Stimulated activated naive CD4-positive, alpha-beta T cell treated with Interleukin-2 at 50 U/mL for 16 hours (primary cell): ENCODE results near the gene ROM1.
"Not testable (repeated sequence)": the region's sequence is repeated elsewhere in the genome, so short reads cannot be mapped to it uniquely, and the experiment has no call there.

Experiments
- DNase-seq: peaks from one replicate; lab custom pipeline; 2025; lab: John Stamatoyannopoulos, UW

The ROM1 gene, protein sequence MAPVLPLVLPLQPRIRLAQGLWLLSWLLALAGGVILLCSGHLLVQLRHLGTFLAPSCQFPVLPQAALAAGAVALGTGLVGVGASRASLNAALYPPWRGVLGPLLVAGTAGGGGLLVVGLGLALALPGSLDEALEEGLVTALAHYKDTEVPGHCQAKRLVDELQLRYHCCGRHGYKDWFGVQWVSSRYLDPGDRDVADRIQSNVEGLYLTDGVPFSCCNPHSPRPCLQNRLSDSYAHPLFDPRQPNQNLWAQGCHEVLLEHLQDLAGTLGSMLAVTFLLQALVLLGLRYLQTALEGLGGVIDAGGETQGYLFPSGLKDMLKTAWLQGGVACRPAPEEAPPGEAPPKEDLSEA

GRCh38 chr11:62612366-62613290 is at the start of gene ROM1, which contains the start of gene EML3:
Gene ROM1, plus strand, starts transcription at chr11:62613257. Its CDS starts 25 bp downstream, at chr11:62613282.
Gene EML3, minus strand, starts transcription at chr11:62612775. Its CDS starts 318 bp downstream, at chr11:62612457.
- peak; percentile 84 for DNase-seq

GRCh38 chr11:62565100-62565802 is 47.8 kb upstream of the ROM1 start:
- no peak for DNase-seq

GRCh38 chr11:62566247-62566646 is 46.8 kb upstream of the ROM1 start:
- DNase-seq: no peak

- DNase-seq: no peak
Observed at GRCh38 chr11:62567018-62567633, 45.9 kb upstream of the ROM1 start.

GRCh38 chr11:62569611-62570010 is 43.4 kb upstream of the ROM1 start:
- no peak for DNase-seq

DNA sequence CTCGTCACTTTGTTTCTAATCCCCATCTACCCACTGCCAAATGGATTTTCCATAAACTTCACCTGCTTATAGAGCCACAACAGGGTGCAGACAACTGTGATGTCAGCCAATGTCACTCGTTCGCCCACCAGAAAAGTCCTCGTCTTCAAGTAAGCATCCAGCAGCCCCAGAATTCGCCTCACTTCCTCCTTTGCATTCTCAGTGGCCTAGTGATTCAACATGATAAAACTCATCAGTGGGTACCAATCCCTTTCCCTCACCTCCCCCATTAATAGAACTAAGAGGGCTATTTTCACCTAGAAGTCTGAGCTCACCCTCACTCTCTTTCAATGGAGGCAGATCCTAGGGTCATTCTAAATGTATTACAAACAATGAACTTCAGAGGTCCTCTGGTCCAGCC is 42.2 kb upstream of the ROM1 start:
- DNase-seq: not testable (repeated sequence)

GRCh38 chr11:62571493-62571892 is 41.6 kb upstream of the ROM1 start:
- DNase-seq: not testable (repeated sequence)

- no peak for DNase-seq
Observed at GRCh38 chr11:62572431-62572830, 40.6 kb upstream of the ROM1 start.

- peak; percentile 23 for DNase-seq
Observed at GRCh38 chr11:62573006-62573591, 40.0 kb upstream of the ROM1 start.

- peak; percentile 98 for DNase-seq
Observed at GRCh38 chr11:62573592-62574362, 39.3 kb upstream of the ROM1 start, which contains the start of gene EEF1G. Gene EEF1G, minus strand, starts transcription at chr11:62573891. Its CDS starts 49 bp downstream, at chr11:62573842.

GRCh38 chr11:62574363-62575071 is 38.5 kb upstream of the ROM1 start:
- no peak for DNase-seq

DNA sequence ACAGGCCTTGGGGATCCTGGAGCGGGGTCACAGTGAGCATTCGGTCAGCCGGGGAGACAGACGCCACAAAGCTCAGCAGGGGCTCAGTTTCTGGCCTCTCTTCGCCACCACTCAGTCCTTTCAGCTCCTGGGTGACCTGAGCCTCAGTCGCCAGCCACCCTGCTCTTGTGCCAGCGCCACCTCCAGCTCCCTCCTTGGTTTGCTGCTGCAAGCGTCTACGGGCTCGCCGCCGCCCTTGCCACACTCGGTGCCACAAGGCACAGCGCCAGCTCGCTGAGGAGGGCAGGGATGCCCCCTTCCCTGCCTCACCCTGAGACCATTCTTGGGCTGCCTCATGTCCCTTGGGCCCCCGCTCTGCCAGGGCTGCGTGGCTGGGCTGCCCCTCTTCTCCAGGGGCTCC is 37.9 kb upstream of the ROM1 start:
- no peak for DNase-seq

DNA sequence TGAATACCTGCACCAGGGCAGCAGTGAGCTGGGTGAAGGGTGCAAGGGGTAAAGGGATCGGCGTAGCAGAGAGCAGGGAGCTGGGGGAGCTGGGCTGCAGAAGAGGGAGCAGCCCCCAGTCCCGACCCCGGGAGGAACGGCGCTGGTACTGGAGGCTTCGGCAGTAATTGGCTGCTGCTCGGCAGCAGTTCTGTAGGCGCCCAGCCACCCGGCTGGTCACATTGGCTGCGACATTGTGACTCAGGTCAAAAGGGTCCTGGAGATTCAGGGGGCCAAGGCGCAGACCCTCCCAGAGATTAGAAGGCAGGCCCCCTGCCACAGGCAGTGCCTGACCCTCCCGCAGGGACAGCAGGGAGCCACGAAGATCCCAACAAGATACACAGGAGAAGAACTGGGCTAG is 37.2 kb upstream of the ROM1 start:
- no peak for DNase-seq

DNA sequence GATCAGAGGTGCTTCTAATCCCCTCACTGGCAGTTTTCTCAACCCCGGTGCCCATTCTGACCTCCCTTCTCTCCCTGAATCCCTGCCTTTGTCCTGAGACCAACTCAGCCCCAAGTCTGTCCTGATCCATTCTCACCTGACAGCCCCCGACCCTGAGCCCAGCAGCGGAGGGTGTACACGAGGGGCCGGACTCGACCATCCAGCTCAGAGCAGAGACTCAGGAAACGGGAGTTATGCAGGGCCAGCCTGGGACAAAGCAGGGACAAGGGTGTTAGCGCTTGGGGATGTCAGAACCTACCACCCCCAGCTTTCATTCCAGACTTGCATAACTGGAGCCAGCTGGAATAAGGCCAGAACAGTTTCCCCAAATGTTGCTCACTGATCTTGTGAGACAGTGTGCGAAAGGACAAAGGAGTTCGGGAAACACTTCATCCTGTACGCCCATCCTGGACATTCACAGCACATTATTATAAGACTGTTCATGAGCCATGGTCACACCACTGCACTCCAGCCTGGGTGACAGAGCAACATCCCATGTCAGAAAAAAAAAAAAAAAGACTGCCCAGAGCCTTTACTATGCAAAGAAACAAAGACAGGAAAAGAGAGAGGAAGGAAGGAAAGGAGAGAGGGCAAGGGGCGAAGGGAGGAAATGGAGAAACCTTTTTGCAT is 35.9 kb upstream of the ROM1 start:
- no peak for DNase-seq

DNA sequence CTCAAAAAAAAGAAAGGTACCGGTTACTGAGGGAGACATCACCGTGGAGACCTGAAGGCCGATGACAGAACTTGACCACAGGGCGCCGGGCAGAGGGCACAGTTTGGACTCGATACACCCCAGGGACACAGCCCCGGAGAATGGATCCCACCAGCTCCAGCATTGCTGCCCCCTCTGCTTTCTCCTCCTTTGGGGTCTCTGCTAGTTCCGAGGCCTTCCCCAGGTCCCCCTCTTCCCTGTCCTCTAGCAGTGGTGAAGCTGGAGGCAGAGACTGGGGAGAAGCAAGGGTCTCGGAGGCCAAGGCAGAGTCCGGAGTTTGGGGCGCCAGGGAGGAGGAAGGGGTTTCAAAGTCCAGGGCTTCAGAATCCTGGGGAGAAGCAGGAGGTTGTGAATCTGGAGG is 34.5 kb upstream of the ROM1 start:
- no peak for DNase-seq

DNA sequence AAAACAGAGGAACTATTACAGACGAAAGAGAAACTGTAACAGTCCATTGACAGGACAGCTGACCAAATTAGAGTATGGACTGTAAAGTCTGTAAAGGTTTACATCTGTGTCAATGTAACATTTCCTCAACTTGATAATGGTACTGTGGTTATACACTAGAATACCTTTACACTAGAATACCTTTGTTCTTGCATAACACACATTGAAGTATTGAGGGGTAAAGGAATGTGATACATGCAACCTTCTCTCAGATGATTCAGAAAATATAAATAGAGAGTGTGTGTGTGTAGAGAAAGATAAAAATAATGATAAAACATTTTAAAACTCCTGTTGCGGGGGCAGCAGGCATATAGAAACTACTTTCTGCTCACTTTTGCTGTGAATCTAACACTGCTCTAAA is 33.8 kb upstream of the ROM1 start:
- no peak for DNase-seq

GRCh38 chr11:62580959-62581715 is 31.9 kb upstream of the ROM1 start:
- no peak for DNase-seq

DNA sequence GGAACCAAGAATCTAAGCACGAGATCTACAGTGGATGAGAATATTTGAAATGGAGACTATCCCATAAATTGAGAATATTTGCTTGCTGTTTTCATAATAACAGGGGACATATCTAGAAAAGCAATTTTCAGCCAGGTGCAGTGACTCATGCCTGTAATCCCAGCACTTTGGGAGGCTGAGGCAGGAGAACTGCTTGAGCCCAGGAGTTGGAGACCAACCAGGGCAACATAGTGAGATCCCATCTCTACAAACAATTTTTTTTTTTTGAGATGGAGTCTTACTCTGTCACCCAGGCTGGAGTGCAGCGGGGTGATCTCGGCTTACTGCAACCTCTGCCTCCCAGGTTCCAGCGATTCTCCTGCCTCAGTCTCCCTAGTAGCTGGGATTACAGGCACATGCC is 31.3 kb upstream of the ROM1 start:
- not testable (repeated sequence) for DNase-seq

DNA sequence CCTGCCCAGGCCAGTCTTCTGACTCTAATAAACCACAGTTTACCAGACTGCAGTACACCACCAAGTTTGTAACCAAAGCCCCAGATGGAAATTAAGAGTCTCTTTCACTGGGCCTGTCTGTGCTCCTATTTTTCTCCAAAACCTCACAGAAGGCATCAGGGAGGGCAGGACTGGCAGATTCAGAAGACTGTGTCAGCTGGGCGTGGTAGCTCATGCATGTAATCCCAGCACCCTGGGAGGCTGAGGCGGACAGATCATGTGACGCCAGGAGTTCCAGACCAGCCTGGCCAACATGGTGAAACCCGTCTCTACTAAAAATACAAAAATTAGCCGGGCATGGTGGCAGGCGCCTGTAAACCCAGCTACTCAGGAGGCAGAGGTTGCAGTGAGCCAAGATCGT is 27.7 kb upstream of the ROM1 start:
- DNase-seq: not testable (repeated sequence)
